ENCODE measurements around the gene GDE1. TPM values are rescaled to one million over a fixed set of nuclear protein-coding genes. Genes with fewer than 3 reads are reported as not detected.

GDE1 gene
- total RNA-seq, 4 donors from 2014 or later, result 80.9 to 143 (median 108) TPM

- H3K27ac ChIP-seq, result peak overlapping the region; percentile 84 to 94 (median 88)
- no peak for ATAC-seq
- no peaks in the 10 kb centered on the region for H3K9me3 ChIP-seq
- peaks cover 6 to 13% of the 10 kb centered on the region in 2 donors for H3K36me3 ChIP-seq
- peak overlapping the region; percentile 81 to 85 for H3K4me3 ChIP-seq
- WGBS, 2 donors (ENCODE audit: low coverage in 1 of 2), result 1 to 10% methylated on average over 8 of the region's 8 CpGs
- TF ChIP-seq, protein P1, sequence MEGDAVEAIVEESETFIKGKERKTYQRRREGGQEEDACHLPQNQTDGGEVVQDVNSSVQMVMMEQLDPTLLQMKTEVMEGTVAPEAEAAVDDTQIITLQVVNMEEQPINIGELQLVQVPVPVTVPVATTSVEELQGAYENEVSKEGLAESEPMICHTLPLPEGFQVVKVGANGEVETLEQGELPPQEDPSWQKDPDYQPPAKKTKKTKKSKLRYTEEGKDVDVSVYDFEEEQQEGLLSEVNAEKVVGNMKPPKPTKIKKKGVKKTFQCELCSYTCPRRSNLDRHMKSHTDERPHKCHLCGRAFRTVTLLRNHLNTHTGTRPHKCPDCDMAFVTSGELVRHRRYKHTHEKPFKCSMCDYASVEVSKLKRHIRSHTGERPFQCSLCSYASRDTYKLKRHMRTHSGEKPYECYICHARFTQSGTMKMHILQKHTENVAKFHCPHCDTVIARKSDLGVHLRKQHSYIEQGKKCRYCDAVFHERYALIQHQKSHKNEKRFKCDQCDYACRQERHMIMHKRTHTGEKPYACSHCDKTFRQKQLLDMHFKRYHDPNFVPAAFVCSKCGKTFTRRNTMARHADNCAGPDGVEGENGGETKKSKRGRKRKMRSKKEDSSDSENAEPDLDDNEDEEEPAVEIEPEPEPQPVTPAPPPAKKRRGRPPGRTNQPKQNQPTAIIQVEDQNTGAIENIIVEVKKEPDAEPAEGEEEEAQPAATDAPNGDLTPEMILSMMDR (IDR thresholded peaks at IDR 0.05), result no peak
- TF ChIP-seq POLR2AphosphoS5 (IDR thresholded peaks at IDR 0.05), result no peak
- no peak for TF ChIP-seq EP300 (IDR thresholded peaks at IDR 0.05)
- TF ChIP-seq POLR2A (IDR thresholded peaks at IDR 0.05), result no peak
- no peaks in the 10 kb centered on the region for H3K27me3 ChIP-seq
- H3K4me1 ChIP-seq, result peaks cover 10 to 63% (median 25%) of the 10 kb centered on the region in 3 donors
Observed at GRCh38 chr16:19520861-19521331, 1.0 kb downstream of the GDE1 start.

- Histone ChIP-seq H3K27ac (no peak overlapping the region), H3K9me3 (no peaks in the 10 kb centered on the region), H3K4me3 (no peak overlapping the region), H3K4me1 (peaks cover 10 to 44% (median 17%) of the 10 kb centered on the region in 3 donors), H3K27me3 (no peaks in the 10 kb centered on the region), H3K36me3 (peaks cover 6 to 35% of the 10 kb centered on the region in 2 donors)
- ATAC-seq, result no peak
- TF ChIP-seq, protein P1 (IDR thresholded peaks at IDR 0.05), result no peak
- TF ChIP-seq EP300 (IDR thresholded peaks at IDR 0.05) (no peak), POLR2AphosphoS5 (IDR thresholded peaks at IDR 0.05) (no peak), POLR2A (IDR thresholded peaks at IDR 0.05) (no peak)
- 66 to 88% methylated on average over 2 of the region's 2 CpGs for WGBS, 2 donors (ENCODE audit: low coverage in 1 of 2)
Observed at GRCh38 chr16:19518388-19518787, 3.5 kb downstream of the GDE1 start.

GRCh38 chr16:19517424-19518089 is 4.3 kb downstream of the GDE1 start:
- Histone ChIP-seq H3K27me3 (no peaks in the 10 kb centered on the region), H3K4me1 (peaks cover 10 to 36% (median 14%) of the 10 kb centered on the region in 3 donors), H3K27ac (no peak overlapping the region), H3K4me3 (no peak overlapping the region), H3K9me3 (no peaks in the 10 kb centered on the region), H3K36me3 (peaks cover 6 to 35% of the 10 kb centered on the region in 2 donors)
- no peak for ATAC-seq
- WGBS, 2 donors (ENCODE audit: low coverage in 1 of 2), result 67 to 86% methylated on average over 6 to 7 of the region's 8 CpGs
- TF ChIP-seq EP300 (IDR thresholded peaks at IDR 0.05) (no peak), POLR2A (IDR thresholded peaks at IDR 0.05) (no peak), POLR2AphosphoS5 (IDR thresholded peaks at IDR 0.05) (no peak)
- TF ChIP-seq, protein P1 (IDR thresholded peaks at IDR 0.05), result no peak

DNA sequence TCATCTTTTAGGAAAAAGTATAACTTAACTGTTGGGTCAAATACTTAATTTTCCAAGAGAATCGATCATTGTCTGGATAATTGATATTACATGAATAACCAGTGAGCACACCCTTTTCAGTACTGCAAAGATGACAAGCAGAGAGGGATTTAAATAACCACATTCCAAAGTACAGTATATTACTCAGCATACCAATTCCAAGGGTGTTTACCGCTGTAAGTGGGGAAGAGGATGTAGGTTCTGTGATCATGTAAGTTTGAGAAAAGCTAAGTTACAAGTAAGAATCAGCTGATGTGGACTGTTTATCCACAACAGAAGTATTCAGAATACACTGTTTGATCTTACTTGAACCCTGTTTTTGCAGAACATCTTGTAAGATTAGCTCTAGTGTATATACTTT is 6.1 kb downstream of the GDE1 start:
- no peak overlapping the region for H3K4me3 ChIP-seq
- TF ChIP-seq, protein P1 (IDR thresholded peaks at IDR 0.05), result no peak
- TF ChIP-seq POLR2A (IDR thresholded peaks at IDR 0.05) (no peak), EP300 (IDR thresholded peaks at IDR 0.05) (no peak), POLR2AphosphoS5 (IDR thresholded peaks at IDR 0.05) (no peak)
- H3K4me1 ChIP-seq, result peaks cover 8 to 25% (median 12%) of the 10 kb centered on the region in 3 donors
- 78 to 84% methylated on average over 2 of the region's 2 CpGs for WGBS, 2 donors (ENCODE audit: low coverage in 1 of 2)
- peaks cover 6 to 39% of the 10 kb centered on the region in 2 donors for H3K36me3 ChIP-seq
- no peaks in the 10 kb centered on the region for H3K9me3 ChIP-seq
- H3K27ac ChIP-seq, result no peak overlapping the region
- H3K27me3 ChIP-seq, result no peaks in the 10 kb centered on the region
- no peak for ATAC-seq
